ENCODE measurements around the gene NOL8. TPM values are rescaled to one million over a fixed set of nuclear protein-coding genes. Genes with fewer than 3 reads are reported as not detected.

Gene NOL8
- total RNA-seq, 1 donor from 2014 or later = 28.4 TPM

- DNase-seq (ENCODE audit: extremely low read depth, low read depth, low spot score) = no peak
These were observed 12.1 kb downstream of the NOL8 start for GRCh38 chr9:92312887-92313623.

GRCh38 chr9:92310562-92310961, 14.6 kb downstream of the NOL8 start:
- DNase-seq (ENCODE audit: extremely low read depth, low read depth, low spot score) = no peak

GRCh38 chr9:92308893-92309292, 16.3 kb downstream of the NOL8 start:
- DNase-seq (ENCODE audit: extremely low read depth, low read depth, low spot score) = no peak

GRCh38 chr9:92300936-92301335, 24.2 kb downstream of the NOL8 start:
- DNase-seq (ENCODE audit: extremely low read depth, low read depth, low spot score) = no peak

GRCh38 chr9:92299116-92299515, 26.0 kb downstream of the NOL8 start:
- no peak for DNase-seq (ENCODE audit: extremely low read depth, low read depth, low spot score)

GRCh38 chr9:92298036-92298435, 27.1 kb downstream of the NOL8 start:
- no peak for DNase-seq (ENCODE audit: extremely low read depth, low read depth, low spot score)

- DNase-seq (ENCODE audit: extremely low read depth, low read depth, low spot score) = no peak
These were observed 27.5 kb downstream of the NOL8 start for GRCh38 chr9:92297611-92298010.

- DNase-seq (ENCODE audit: extremely low read depth, low read depth, low spot score) = no peak
These were observed 29.3 kb downstream of the NOL8 start for GRCh38 chr9:92295827-92296258.

GRCh38 chr9:92295240-92295790, 29.8 kb downstream of the NOL8 start:
- no peak for DNase-seq (ENCODE audit: extremely low read depth, low read depth, low spot score)

- no peak for DNase-seq (ENCODE audit: extremely low read depth, low read depth, low spot score)
These were observed 30.9 kb downstream of the NOL8 start for GRCh38 chr9:92294297-92294676.

- DNase-seq (ENCODE audit: extremely low read depth, low read depth, low spot score) = peak; percentile 78
These were observed 31.5 kb downstream of the NOL8 start, which contains the start of gene IARS1 for GRCh38 chr9:92293452-92294296. Gene IARS1 (minus strand): TSS chr9:92293697. CDS start chr9:92289419, 4,278 bp downstream.

GRCh38 chr9:92293075-92293354, 32.1 kb downstream of the NOL8 start:
- DNase-seq (ENCODE audit: extremely low read depth, low read depth, low spot score) = no peak

- DNase-seq (ENCODE audit: extremely low read depth, low read depth, low spot score) = no peak
These were observed 32.6 kb downstream of the NOL8 start for GRCh38 chr9:92292338-92293074.

- DNase-seq (ENCODE audit: extremely low read depth, low read depth, low spot score) = no peak
These were observed 33.6 kb downstream of the NOL8 start for GRCh38 chr9:92291577-92291976.

GRCh38 chr9:92290785-92291429, 34.2 kb downstream of the NOL8 start:
- no peak for DNase-seq (ENCODE audit: extremely low read depth, low read depth, low spot score)

GRCh38 chr9:92289708-92290390, 35.3 kb downstream of the NOL8 start:
- no peak for DNase-seq (ENCODE audit: extremely low read depth, low read depth, low spot score)

- DNase-seq (ENCODE audit: extremely low read depth, low read depth, low spot score) = no peak
These were observed 45.8 kb downstream of the NOL8 start for GRCh38 chr9:92279302-92279701.

GRCh38 chr9:92278110-92278509, 47.0 kb downstream of the NOL8 start:
- no peak for DNase-seq (ENCODE audit: extremely low read depth, low read depth, low spot score)

- no peak for DNase-seq (ENCODE audit: extremely low read depth, low read depth, low spot score)
These were observed 48.7 kb downstream of the NOL8 start for GRCh38 chr9:92276331-92277032.

Data from glomerular endothelial cell (primary cell).